RWPE1 (cell line): ENCODE data around the gene SGSM2.

Source experiments
- CTCF ChIA-PET: fragments of 350-600 bp; sonication (Branson Sonifier 250); formaldehyde crosslinking; extraction: SDS; loops from one replicate; lab custom pipeline; 2021; lab: Yijun Ruan, JAX
- POLR2A ChIA-PET: fragments of 400-600 bp; formaldehyde crosslinking; extraction: SDS; loops from one replicate; lab custom pipeline; 2020; ENCODE audit warnings: antibody characterized with exemption; ENCODE audit not compliant: low non-redundant PET; lab: Yijun Ruan, JAX
- DNase-seq: peaks from one replicate; pipeline ENCODE4 v3.0.0; 2012; ENCODE audit warnings: low spot score
- H3K27ac ChIP-seq: fragments of 450-650 bp; 2 replicates; pipeline ENCODE4 v1.5.1; 2017
- CTCF ChIP-seq: fragments of 450-650 bp; conservative IDR thresholded peaks from 2 replicates; pipeline ENCODE4 v1.5.1; 2017; ENCODE audit warnings: low read depth, mild to moderate bottlenecking

SGSM2 gene

GRCh38 chr17:2388683-2389055 lies 51.4 kb downstream of the SGSM2 start:
- ChIA-PET POLR2A (no interaction called here), CTCF (interaction anchor here (1.8 kb wide), 1 partner anchor 27 kb away, joined by 5 read pairs; no protein-coding TSS in a partner anchor)
- DNase-seq, result no peak

GRCh38 chr17:2390199-2390836 lies 53.0 kb downstream of the SGSM2 start:
- peak overlapping the region; percentile 99 for H3K27ac ChIP-seq
- no peak for TF ChIP-seq CTCF
- DNase-seq, result no peak
- CTCF ChIA-PET, result interaction anchor here (0.6 kb wide), 1 partner anchor 9 kb away, joined by 6 read pairs; no protein-coding TSS in a partner anchor
- POLR2A ChIA-PET, result no interaction called here

More at GRCh38 chr17:2388683-2389055, 51.4 kb downstream of the SGSM2 start:
- H3K27ac ChIP-seq, result peak overlapping the region; percentile 99
- TF ChIP-seq CTCF, result no peak

GRCh38 chr17:2391597-2392251 lies 54.4 kb downstream of the SGSM2 start:
- POLR2A ChIA-PET, result no interaction called here
- CTCF ChIA-PET, result interaction anchor here (0.8 to 3.0 kb wide), 2 partner anchors 9 to 24 kb away, joined by 6 to 21 read pairs; no protein-coding TSS in a partner anchor
- peak overlapping the region; percentile 99 for H3K27ac ChIP-seq
- no peak for TF ChIP-seq CTCF
- DNase-seq, result no peak

- POLR2A ChIA-PET, result interaction anchor here (0.8 to 1.5 kb wide), 2 partner anchors 9 to 15 kb away, joined by 4 read pairs; no protein-coding TSS in a partner anchor
- TF ChIP-seq CTCF, result no peak
- CTCF ChIA-PET, result interaction anchor here (0.7 to 3.0 kb wide), 3 partner anchors 9 to 25 kb away, joined by 3 to 21 read pairs (median 6); no protein-coding TSS in a partner anchor
- peak; percentile 92 for DNase-seq
- peak overlapping the region; percentile 99 for H3K27ac ChIP-seq
Observed at GRCh38 chr17:2392252-2393173, 55.2 kb downstream of the SGSM2 start.

- H3K27ac ChIP-seq, result peak overlapping the region; percentile 99
- ChIA-PET CTCF (interaction anchor here (0.6 to 3.0 kb wide), 3 partner anchors 10 to 1452 kb away, joined by 3 to 21 read pairs (median 4); no protein-coding TSS in a partner anchor), POLR2A (interaction anchor here (1.5 kb wide), 1 partner anchor 8 kb away, joined by 4 read pairs; no protein-coding TSS in a partner anchor)
- no peak for TF ChIP-seq CTCF
- DNase-seq, result peak; percentile 86
Observed at GRCh38 chr17:2393174-2393953, 56.1 kb downstream of the SGSM2 start.
